B cell (primary cell): ENCODE results near the gene AP5S1. TPM values are rescaled to one million over a fixed set of nuclear protein-coding genes. Genes with fewer than 3 reads are reported as not detected.

ENCODE experiments used
- ATAC-seq: fragments of 200-7000 bp; cut with Tn5 transposase; one replicate; pipeline ENCODE4 v1.10.0; 2021; ENCODE audit warnings: low read depth, mild to moderate bottlenecking, moderate number of reproducible peaks, moderate library complexity
- CTCF ChIA-PET: fragments of 350-600 bp; sonication (Branson Sonifier 250); formaldehyde crosslinking; loops from one replicate; lab custom pipeline; 2021; ENCODE audit warnings: antibody characterized with exemption, inconsistent platforms; lab: Charles Lee
- POLR2A ChIA-PET: fragments of 350-600 bp; sonication (Branson Sonifier 250); formaldehyde crosslinking; loops from one replicate; lab custom pipeline; 2021; ENCODE audit warnings: antibody characterized with exemption; lab: Charles Lee
- DNase-seq: peaks from one replicate; pipeline ENCODE4 v3.0.0; 2013
- H2AFZ ChIP-seq: 2 replicates; pipeline ENCODE4 v1.6.1; 2012; ENCODE audit warnings: mild to moderate bottlenecking, low read depth, low read length; ENCODE audit not compliant: insufficient read depth, poor library complexity, severe bottlenecking
- H3K27ac ChIP-seq, 2 donors: 1 replicate in 1 of 2; 2 replicates in 1 of 2; pipeline ENCODE4 v1.5.1; 2012 to 2013; ENCODE audit warnings: low read length in 2 of 2, mild to moderate bottlenecking in 2 of 2, moderate library complexity in 1 of 2
- H3K27me3 ChIP-seq, 4 experiments: fragments of 200-600 bp in 1 of 4; sonication (generic) in 1 of 4; replicated peaks in 1 of 4; 1 replicate in 2 of 4; 2 replicates in 2 of 4; pipeline versions ENCODE4 v1.6.1 to v1.7.0; 2013 to 2016; ENCODE audit warnings: low read length in 3 of 4, mild to moderate bottlenecking in 2 of 4, mixed read lengths in 1 of 4, moderate library complexity in 1 of 4; ENCODE audit not compliant: insufficient read depth in 4 of 4, control insufficient read depth in 3 of 4; ENCODE audit errors: control extremely low read depth in 1 of 4
- H3K36me3 ChIP-seq, 2 experiments: replicated peaks in 1 of 2; 1 replicate in 1 of 2; 2 replicates in 1 of 2; pipeline versions ENCODE4 v1.6.1 to v1.7.1; 2013; ENCODE audit warnings: low read length in 1 of 2; ENCODE audit not compliant: insufficient read depth in 2 of 2, control insufficient read depth in 1 of 2; ENCODE audit errors: control extremely low read depth in 1 of 2, extremely low read depth in 1 of 2
- H3K4me1 ChIP-seq, 2 donors: fragments of 200-600 bp in 1 of 2; sonication (generic) in 1 of 2; 1 replicate in 1 of 2; 2 replicates in 1 of 2; pipeline versions ENCODE4 v1.5.1 to v1.6.1; 2013 to 2017; ENCODE audit warnings: low read length in 2 of 2; ENCODE audit not compliant: control insufficient read depth in 2 of 2, insufficient read depth in 2 of 2
- H3K4me2 ChIP-seq: replicated peaks from 2 replicates; pipeline ENCODE3; 2012; ENCODE audit warnings: mild to moderate bottlenecking, low read depth, low read length; ENCODE audit not compliant: poor library complexity, severe bottlenecking
- H3K4me3 ChIP-seq, 5 experiments: fragments of 200-600 bp in 1 of 5; sonication (generic) in 1 of 5; 1 replicate in 3 of 5; 2 replicates in 2 of 5; pipeline versions ENCODE4 v1.5.1 to v1.7.0; 2011 to 2016; ENCODE audit warnings: low read length in 4 of 5, mild to moderate bottlenecking in 4 of 5, low read depth in 2 of 5, control low read depth in 1 of 5, moderate library complexity in 1 of 5; ENCODE audit not compliant: insufficient read depth in 1 of 5; ENCODE audit errors: control extremely low read depth in 1 of 5, extremely low read depth in 1 of 5
- H3K79me2 ChIP-seq: fragments of 200-600 bp; sonication (generic); one replicate; pipeline ENCODE4 v1.6.0; 2016; ENCODE audit warnings: low read length; ENCODE audit not compliant: control insufficient read depth, insufficient read depth
- H3K9ac ChIP-seq: fragments of 200-600 bp; sonication (generic); 2 replicates; pipeline ENCODE4 v1.6.1; 2017; ENCODE audit warnings: mild to moderate bottlenecking, low read length, moderate library complexity
- H3K9me3 ChIP-seq, 3 donors: one replicate each; pipeline versions ENCODE4 v1.6.1 to v1.7.1; 2013; ENCODE audit warnings: low read length in 2 of 3; ENCODE audit not compliant: control insufficient read depth in 2 of 3, insufficient read depth in 1 of 3; ENCODE audit errors: control extremely low read depth in 1 of 3
- H4K20me1 ChIP-seq: 2 replicates; pipeline ENCODE4 v1.6.0; 2012; ENCODE audit warnings: mild to moderate bottlenecking, low read length; ENCODE audit not compliant: insufficient read depth, control insufficient read depth, poor library complexity, severe bottlenecking
- H3K27ac Mint-ChIP-seq: one replicate; pipeline ENCODE4 v1.8.0; 2021; ENCODE audit warnings: mixed read lengths
- H3K27me3 Mint-ChIP-seq: one replicate; pipeline ENCODE4 v1.8.0; 2021; ENCODE audit warnings: mixed read lengths
- H3K4me1 Mint-ChIP-seq: one replicate; pipeline ENCODE4 v1.8.0; 2021; ENCODE audit warnings: mixed read lengths
- H3K4me3 Mint-ChIP-seq: one replicate; pipeline ENCODE4 v1.8.0; 2021; ENCODE audit warnings: mixed read lengths
- H3K9me3 Mint-ChIP-seq: one replicate; pipeline ENCODE4 v1.8.0; 2022; ENCODE audit warnings: mixed read lengths; ENCODE audit not compliant: insufficient read depth
- CTCF ChIP-seq: fragments of 200-600 bp; IDR thresholded peaks from one replicate; pipeline ENCODE4 v1.8.0; 2022; ENCODE audit warnings: antibody characterized with exemption, mild to moderate bottlenecking
- EZH2 ChIP-seq: IDR thresholded peaks from 2 replicates; pipeline ENCODE4 v1.6.1; 2012; ENCODE audit warnings: borderline replicate concordance, low read depth, mild to moderate bottlenecking, moderate library complexity, low read length; ENCODE audit not compliant: insufficient read depth, poor library complexity, severe bottlenecking
- WGBS: methylation state at CpG from one replicate; pipeline ENCODE4 v1.1.5; 2013; ENCODE audit warnings: missing lambda C conversion rate; ENCODE audit not compliant: insufficient coverage; 5-methylcytosine and 5-hydroxymethylcytosine counted together
- intact Hi-C: fragments of 100-400 bp; cut with micrococcal nuclease; formaldehyde crosslinking; loops from one replicate; pipeline ENCODE4 v1.10.0; 2022
- polyA plus RNA-seq: library from polyadenylated mRNA; depleted of rRNA; stranded (reverse); fragments of >200 nt; gene quantifications from 2 replicates; pipeline ENCODE4 v1.2.3, GENCODE V29; 2012
- total RNA-seq, 2 donors: library from RNA; stranded (reverse); fragments of 120-200 nt in 1 of 2; gene quantifications; 1 replicate in 1 of 2; 2 replicates in 1 of 2; pipeline versions ENCODE4 v1.2.3 to v1.2.4, GENCODE V29; 2013 to 2022

Gene AP5S1
- total and polyA plus RNA-seq, 2 donors (not counting 1 experiment from before 2014, with no cell fraction given) = 9.2 to 12.6 TPM

GRCh38 chr20:3819411-3820047, 818 bp upstream of the AP5S1 start:
- H3K9me3 ChIP-seq = no peaks in the 10 kb centered on the region
- H3K27me3 ChIP-seq = no peaks in the 10 kb centered on the region
- Mint-ChIP-seq H3K9me3 (no peaks in the 10 kb centered on the region), H3K27ac (peak overlapping the region; percentile 100), H3K4me1 (peaks cover 15% of the 10 kb centered on the region), H3K4me3 (peak overlapping the region; percentile 97), H3K27me3 (no peaks in the 10 kb centered on the region)
- H4K20me1 ChIP-seq = no peaks in the 10 kb centered on the region
- peak overlapping the region; percentile 95 for H3K9ac ChIP-seq
- peaks cover 0 to 23% of the 10 kb centered on the region in 2 experiments for H3K36me3 ChIP-seq
- peaks cover 13% of the 10 kb centered on the region for H3K79me2 ChIP-seq
- TF ChIP-seq EZH2 (no peak), CTCF (no peak)
- no peak for ATAC-seq
- H3K27ac ChIP-seq = peak overlapping the region; percentile 97 to 98
- peak overlapping the region; percentile 79 for H3K4me2 ChIP-seq
- WGBS = 71% methylated on average over 19 of the region's 20 CpGs
- peak overlapping the region; percentile 62 to 85 (median 75) for H3K4me3 ChIP-seq
- intact Hi-C loops = loop anchor here (1.0 to 2.0 kb wide), 10 partner anchors 8 to 195 kb away; partner anchors contain the start of genes CENPB, MAVS, PANK2 and SPEF1
- POLR2A ChIA-PET = interaction anchor here (0.5 to 2.2 kb wide), 14 partner anchors 8 to 684 kb away, joined by 3 to 16 read pairs (median 4); partner anchors contain the start of genes ADISSP, CDC25B, CENPB and SPEF1
- CTCF ChIA-PET = interaction anchor here (0.7 to 6.4 kb wide), 17 partner anchors 8 to 252 kb away, joined by 3 to 84 read pairs (median 5); partner anchors contain the start of genes ADISSP, CDC25B, CENPB and SPEF1
- peak overlapping the region; percentile 94 for H2AFZ ChIP-seq
- DNase-seq = no peak
- peaks cover 13 to 15% of the 10 kb centered on the region in 2 donors for H3K4me1 ChIP-seq
